Measurements from ENCODE around the gene SND1.
"Not testable (repeated sequence)": the region's sequence is repeated elsewhere in the genome, so short reads cannot be mapped to it uniquely, and the experiment has no call there.

SND1 gene

DNA sequence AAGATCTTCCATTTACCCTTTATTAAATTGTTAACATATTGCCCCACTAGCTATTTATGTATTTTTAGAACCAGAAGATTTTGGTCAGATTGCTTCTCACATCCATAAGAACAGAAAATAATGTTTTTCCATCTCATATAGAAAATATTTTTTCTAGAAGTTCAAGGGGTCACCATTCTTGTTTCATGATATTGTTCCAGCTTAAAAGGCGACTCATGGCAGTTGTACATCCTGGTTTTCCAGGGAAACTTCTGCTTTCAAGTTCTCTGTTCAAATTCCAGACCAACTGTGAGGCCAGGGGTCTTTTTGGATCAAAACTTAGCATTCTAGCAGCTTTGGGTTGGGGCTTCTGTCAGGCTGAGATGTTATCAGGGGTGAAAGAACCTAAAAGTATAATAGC, 294.9 kb downstream of the SND1 start:
- DNase-seq, result no peak

DNA sequence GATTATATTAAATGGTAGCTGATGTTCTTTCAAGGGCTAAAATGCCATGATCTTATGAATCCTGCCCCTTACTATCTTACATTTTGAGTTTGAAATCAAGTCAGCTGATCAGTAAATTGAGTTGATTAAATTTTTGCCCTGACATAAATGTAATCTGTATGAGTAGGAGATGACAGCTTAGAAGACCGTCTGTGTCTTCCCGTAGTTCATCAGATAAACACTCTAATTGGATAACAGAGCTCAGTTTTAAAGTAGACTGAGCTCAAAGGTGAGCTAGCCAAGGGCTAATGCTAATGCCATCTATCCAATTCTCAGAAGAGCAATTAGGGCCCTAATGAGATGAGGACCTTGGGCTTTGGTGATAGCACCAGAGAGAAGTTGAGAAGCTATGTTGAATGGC, 296.3 kb downstream of the SND1 start:
- no peak for DNase-seq

DNA sequence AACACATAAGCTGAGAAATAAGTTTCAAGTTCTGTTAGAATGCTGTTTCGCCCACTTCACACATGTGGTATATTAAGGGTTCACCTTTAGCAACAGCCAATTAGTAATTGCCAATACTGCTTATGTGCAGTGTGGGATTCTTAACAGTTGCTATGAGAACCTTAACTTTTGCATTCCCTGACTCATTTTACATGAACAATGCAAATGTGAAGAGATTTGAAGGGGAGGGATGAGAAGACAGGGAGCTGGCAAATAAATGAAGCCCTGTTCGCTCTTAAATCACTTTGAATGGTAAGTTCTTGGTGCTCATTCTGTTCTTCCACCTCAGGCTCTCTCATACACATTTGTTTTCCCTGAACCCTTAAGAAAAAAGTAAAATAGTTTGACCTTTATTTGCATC, 296.9 kb downstream of the SND1 start:
- no peak for DNase-seq

DNA sequence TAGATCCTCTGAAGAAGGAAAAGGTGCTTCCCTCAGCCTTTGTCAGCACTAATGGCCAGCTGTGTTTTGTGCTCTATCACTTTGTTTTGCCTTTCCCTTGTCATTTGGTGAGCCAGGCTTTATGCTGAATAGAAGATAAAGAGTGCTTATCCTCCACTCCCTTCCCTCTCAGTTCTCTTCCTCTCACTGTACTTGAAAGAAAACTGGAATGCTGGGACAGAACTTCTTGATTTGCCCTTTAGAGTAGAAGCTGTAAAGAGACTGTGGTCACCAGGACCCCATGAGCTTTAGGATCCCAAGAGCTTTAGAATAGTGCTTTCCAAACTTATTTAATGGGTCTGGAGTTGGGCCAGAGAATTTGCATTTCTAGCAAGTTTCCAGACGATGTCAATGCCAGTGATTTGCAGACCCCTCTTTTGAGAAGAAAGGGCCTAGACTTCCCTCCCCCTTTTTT, 297.8 kb downstream of the SND1 start:
- no peak for DNase-seq

DNA sequence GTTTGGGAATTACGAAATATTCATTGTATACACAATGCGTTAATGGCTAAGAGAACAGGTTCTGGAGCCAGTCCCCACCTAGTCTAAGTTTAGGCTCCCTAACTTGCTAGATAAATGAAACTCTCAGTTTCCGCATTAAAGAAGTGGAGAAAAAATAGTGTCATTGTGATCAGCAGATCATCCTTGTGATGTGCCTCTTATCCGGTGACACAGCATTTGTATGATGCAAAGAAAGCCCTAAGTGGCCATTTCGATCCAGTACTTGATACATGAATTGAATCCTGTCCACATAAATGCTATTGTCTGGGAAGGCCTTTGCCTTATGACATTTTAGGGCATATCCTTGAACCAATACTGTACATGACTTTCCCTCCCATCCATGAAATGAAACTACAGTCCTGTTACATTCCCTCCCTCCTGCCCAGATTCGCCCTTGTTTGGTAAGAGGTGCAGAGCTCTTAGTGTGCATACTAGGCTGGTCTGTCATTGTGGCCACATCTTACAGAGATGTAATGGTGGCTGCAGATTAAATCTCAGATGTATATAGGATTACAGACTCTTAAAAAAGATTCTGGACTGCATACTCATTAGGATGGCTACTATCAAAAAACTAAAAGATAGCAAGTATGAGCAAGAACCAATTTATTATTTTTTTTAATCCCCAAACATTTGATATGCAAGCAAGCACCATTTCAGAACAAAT, 298.4 kb downstream of the SND1 start:
- DNase-seq, result no peak

DNA sequence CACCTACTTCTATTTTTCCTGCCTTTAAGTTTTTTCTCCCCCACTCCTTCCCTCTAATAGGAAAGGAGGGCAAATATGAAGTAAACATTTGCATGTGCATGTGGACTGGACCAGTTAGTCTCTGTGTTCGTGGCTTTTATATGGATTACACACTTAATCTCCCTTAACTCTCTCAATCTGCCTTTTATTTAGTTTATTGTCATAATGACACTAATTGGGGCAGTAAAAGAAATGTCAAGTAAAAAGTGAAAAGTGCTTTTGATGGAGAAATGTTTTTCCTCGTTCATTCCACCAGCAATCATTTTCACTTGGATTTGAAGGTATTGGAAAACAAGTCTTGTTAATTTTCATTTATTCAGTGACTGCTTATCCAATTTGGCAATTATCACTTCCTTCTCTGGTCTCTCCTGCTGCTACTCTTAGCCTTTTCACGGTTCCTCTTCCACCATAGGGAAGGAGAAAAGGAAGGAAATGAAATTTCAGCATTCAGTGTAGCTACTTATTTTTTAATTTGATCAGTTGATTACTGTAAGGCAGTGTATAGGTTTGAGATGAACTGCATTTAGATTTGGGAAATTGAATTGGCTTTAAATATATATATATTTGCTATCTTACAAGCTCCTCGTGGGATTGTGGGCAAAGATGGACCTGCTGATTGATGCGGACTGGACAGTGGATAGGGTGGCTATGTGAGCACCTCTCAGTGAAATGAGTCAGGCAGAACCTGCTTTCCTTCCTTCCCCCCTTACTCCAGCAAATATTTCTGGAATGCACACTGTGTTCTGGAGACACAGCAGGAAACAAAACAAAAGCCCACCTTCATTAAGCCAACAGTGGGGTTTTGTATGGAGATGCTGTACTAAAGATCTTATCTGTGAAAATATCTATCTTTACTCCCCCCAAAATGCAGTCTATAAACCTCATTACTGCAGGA, 301.7 kb downstream of the SND1 start:
- DNase-seq, result no peak

DNA sequence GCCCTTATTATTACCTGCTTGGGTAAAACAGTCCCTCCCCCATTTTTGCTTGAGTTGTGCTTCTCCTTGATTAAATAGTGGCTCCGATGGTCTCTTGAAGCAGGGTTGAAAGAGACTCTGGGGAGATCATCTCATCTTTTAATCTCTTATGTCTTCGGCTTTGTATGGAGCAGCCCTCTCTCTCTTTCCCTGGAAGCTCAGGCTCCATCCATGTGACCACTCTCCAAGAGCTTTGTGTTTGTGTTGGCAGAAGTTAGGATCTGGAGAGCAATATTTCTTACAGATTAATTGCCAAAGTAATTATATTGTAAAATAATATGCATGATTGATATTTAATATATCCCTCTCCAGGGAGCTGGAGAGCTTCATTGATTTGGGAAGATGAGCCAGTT, 302.4 kb downstream of the SND1 start:
- no peak for DNase-seq

DNA sequence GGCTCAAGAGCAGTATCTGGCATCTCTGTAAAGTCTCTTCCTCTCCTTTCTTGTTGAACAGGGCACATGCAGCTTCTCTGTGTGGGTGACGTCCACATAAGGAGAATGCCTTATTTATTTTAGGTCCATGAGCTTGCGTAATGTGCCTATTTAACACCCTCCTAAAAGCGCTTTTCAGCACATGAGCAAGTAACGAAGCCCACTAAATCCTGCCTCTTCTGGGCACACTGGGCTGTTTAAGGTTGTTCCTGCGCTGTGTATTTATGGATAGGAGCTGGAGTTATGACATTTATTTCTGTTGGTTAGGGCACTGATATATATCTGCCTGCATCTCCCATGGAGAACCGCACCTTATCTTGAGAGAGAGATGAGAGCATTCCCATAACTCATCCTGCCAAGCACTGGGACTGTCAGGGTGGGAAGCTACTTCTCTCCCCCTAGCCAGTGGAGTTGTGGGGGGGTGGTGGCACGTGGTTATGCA, 303.1 kb downstream of the SND1 start:
- no peak for DNase-seq

DNA sequence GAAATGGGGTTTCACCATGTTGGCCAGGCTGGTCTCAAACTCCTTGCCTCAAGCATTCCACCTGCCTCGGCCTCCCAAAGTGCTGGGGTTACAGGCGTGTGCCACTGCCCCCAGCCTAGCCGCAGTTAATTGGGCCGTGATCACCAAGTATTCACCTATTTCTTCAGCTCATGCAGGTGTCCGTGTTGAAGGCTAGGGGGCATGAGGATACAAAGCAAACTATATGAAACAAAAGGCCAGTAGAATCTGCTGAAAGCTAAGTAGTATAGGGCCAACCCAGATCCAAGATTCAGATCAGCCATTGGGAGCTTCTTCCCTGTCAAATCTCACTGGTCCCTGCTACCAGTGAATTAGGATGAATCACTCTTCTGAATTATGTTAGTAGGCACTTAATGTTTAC, 305.9 kb downstream of the SND1 start:
- DNase-seq, result no peak

DNA sequence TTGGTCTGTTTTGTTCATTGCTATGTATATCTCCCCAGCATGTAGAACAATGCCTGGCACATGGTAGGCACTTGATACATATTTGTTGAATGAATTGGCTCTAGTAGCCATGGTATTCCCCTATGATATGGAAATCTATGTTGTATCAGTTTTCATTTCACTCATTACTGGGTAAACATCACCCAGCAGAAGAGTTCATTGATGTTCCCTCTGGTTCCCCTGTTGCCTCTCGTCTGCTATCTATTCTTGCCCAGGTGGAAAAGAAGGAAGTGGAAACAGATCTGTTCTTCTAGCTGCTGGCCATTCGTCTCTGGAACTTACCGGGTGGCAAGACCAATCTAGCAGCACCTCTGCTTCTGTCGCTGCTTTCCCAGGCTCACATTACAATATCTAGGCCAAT, 307.8 kb downstream of the SND1 start:
- DNase-seq, result no peak

DNA sequence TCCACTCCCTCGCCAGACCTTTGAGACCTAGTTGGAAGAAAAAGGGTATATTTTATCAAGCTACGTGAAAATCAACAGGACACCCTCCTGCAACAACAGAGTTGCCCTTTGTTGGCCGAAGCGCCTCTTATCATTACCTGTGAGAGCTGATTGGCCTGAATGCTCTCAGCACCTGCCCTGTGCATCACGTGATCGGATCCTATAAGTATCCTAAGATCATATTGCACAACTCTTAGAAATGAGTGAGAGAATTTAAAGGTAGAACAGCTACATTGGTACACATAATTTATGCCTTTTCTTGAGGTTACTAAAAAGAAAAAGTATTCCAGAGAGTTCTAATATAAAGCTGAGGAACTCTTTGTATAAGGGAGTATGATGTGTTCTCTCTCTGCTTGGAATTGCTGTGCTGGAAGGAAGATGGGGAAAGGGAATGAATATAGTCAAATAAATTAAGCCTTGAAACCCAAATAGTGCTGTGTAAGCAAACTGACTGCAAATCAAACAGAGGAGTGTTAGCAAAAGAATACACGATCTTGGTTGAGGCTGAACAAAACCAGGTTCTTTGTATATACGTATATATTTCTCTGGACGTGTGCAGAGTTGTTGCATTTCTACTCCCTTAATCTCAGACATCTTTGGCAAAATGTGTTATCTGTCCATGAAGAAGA, 309.9 kb downstream of the SND1 start:
- no peak for DNase-seq

DNA sequence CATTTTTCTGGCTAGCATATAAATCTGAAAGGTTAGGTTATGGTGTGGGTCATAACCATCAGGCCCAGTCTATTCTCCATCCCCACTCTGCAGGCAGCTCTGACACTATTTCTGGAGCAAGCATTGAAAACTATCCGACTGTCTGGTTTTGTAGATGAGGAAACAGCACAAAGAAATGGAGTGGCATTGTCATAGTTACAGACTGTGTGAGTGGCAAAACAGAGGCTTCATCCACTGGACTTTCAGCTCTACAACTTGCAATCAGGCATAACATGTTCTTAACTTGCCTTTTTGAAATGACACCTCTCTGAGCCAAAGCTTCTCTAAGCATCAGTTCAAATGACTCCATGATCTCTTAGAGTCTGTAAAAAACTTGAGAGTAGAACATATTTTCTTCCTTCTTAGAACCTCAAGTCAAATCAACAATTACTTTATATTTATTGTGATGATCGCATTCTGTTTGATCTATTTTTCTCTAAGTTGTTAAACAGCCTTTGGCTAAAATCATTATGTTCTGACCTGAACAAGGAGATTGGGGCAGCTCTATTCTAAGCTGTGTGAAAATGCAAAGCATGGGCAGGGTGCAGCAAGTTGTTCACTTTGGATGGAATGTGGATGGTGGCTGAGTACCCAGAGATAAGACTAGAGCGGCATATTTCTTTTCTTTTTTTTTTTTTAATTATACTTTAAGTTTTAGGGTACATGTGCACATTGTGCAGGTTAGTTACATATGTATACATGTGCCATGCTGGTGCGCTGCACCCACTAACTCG, 310.8 kb downstream of the SND1 start:
- DNase-seq, result no peak

DNA sequence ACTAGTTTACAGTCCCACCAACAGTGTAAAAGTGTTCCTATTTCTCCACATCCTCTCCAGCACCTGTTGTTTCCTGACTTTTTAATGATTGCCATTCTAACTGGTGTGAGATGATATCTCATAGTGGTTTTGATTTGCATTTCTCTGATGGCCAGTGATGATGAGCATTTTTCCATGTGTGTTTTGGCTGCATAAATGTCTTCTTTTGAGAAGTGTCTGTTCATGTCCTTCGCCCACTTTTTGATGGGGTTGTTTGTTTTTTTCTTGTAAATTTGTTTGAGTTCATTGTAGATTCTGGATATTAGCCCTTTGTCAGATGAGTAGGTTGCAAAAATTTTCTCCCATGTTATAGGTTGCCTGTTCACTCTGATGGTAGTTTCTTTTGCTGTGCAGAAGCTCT, 311.9 kb downstream of the SND1 start:
- DNase-seq, result not testable (repeated sequence)

DNA sequence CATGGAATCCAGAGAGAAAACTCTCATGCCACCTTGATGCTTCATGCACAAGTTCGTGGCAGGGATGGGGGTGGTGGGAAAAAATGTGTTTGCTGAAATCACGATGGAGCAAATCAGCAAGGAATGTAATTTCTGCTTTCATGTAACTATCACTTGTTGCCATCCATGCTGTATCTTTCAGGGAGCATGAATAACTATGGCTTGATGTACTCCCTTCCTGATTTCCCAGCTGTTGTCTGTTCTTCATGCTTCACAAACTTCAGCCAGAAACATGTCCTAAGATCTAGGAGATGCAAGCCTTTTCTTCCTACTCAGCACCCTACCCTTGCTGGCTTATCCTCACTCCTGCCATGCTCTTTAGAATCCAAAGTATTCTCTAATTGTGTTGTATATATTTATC, 315.3 kb downstream of the SND1 start:
- no peak for DNase-seq

DNA sequence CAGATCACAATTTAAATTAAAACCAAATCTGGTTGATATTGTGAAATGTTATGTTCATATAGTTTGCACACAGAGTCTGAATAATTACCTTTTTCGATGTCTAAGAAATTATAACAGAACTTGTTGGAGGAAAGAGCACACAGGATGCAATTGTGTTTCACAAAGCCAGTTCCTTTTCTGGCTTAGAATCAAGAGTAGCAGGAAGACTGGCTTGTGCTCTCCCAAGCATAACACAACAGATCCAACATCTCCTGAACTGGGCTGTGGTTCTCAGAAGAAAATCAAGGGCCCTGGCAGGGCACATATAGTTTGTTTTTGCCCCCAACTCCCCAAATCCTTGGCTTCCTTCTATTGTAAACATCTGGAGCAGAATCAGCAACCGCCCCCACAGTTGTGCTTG, 316.6 kb downstream of the SND1 start:
- no peak for DNase-seq

DNA sequence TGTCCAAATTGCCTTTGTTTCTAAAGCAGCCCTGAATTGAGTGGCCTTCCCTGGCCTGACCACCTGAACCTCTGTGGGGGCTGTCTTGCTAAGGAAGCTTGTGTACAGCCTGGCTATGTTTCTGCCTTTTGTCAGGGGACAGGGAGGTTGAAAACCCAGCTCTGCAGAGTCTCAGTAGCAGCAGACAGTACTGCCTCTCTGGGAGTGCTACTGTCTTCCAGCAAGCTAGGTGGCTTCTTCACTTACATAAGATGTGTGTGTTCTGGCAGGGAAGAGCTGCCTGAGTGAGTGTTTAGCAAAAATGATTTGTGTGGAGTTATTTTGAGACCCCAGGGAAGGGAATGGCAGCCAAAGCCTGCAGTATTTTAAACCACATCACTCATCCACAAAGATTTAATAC, 321.8 kb downstream of the SND1 start:
- DNase-seq, result no peak

DNA sequence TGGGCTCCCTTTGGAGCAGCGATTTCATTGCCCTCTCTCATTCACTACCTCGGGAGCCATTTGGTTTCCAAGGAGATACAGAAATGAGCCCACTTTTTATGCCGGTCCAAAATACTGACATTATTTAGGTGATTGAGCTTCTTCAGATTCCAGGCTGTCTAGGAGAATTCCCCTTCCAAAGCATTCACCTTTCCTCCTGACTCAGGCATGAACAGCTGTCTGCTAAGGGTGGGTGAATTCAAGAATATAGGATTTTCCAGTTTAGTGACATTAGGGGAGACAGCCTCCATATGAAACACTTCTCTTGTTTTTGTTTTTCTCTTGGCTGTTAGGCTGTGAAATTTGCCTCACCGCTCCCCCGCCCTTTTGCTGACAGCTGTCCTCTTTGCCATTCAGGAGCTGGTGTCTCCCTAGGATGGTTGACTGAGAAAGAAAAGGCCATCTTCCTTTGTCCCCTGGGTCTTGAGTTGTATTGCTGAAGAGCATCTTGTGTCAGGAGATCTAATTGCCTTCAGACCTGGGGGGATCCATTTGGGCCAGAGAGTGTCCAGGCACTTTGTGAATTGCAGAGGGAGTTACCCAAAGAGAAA, 322.5 kb downstream of the SND1 start:
- no peak for DNase-seq

DNA sequence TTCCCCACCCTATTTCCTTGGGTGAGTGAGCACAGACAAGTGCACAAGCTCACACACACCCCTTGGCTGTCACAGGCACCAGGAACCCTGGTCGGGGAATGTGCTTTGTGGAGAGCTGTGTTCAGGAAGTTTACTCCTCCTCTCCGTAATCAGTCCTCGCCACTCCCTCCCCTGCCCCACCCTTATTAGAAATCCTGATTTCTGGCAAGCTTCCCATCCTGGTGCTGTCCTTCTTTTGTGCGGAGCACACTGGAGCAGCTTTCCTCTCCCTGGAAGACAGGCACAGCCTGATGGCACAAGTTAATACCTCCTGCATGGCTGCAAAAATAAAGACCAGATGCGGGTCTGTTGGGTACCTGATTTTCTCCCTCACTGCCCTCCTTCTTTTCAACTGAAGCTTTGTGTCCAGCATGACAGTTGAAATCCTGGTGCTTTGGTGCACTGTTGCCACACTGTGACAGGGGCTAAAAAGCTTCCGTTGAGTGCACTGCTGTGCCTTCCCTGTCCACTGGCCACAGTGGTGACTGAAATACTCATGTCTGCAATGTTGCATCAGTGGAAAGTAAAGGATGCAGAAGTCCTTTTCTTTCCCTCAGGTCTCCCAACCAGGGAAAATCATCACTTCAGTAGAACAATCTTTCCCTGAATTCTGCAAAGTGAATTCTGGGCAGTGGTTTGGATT, 324.2 kb downstream of the SND1 start:
- DNase-seq, result no peak

DNA sequence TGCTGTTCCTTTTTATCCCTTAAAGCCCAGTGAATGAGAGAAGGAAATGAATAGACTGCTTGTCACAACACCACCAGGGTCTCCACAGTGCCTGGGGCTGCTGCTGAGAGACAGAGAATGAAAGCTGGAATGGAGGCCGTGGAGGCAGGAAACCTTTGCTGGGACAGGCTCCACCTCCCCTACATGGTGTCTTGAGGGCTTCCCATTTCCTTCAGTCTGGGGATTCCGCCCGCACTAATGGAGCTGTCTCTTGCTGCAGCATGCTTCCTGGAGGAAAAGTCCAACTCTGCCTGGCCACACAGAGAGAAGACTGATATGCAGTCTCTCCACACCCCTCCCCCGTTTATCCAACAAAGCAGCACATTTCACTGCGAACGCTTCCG, 324.7 kb downstream of the SND1 start:
- DNase-seq, result no peak

DNA sequence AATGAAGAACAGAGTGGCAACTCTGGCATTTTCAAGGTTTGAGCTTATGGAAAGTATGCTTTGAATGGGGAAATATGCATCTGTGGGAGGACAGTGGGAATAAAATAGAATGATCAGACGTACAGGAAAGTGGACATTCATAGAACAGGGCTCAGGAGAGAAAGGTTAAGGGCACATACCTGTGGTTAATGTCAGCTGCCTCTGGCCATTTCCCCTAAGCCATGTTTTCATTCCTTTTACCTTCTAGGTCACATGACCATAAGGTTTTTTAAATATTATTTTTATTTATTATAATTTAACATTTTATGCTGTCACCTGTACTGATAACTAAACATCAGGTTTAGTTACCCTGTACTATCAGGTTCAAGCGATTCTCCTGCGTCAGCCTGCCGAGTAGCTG, 326.4 kb downstream of the SND1 start:
- DNase-seq, result no peak

DNA sequence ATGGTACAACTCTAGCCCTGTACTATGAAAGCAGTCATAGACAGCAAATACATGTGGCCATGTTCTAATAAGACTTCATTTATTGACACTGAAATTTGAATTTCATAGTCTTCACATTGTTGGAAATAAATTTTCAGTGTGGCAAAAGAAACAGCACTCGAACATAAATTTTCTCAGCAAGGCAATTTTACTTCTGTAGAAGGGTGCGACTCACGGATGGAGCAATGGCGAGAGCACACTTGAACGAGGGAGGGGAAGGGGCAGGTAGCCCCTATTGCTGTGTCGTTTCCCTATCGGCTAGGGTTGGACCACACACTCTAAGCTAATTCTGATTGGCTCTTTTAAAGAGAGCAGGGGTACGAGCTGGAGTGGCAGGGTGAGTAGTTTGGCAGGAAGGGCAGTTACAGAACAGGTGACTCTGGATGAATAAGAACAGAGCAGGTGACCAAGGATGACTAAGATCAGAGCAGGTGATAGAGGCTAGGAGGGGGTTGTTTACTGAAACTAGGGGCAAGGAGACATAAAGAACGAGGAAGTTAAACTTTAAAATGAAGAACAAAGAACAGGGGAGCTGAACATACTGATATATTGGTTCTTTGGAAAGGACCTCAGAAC, 327.2 kb downstream of the SND1 start:
- no peak for DNase-seq
